ENCODE data around the gene KHDC4.
A peak's percentile ranks its signal among the peaks of the same experiment; 100 is the strongest.

Gene KHDC4

GRCh38 chr1:155934097-155934935 lies at the start of gene KHDC4 (continued):
- no peak; the same call in 1 of the 2 replicates for TF ChIP-seq ZBTB6 (tag by site-specific recombination; IDR thresholded peaks at IDR 0.05)
- no peak for TF ChIP-seq ZNF707 (tag by site-specific recombination; IDR thresholded peaks at IDR 0.05)
- 0 out of 2 replicates have a peak, but pooled peaks have one; percentile 23 for TF ChIP-seq ZNF792 (tag by site-specific recombination; IDR thresholded peaks at IDR 0.05)
- peak; percentile 92; the same call in 1 of the 2 replicates for TF ChIP-seq ZNF501 (tag by site-specific recombination; IDR thresholded peaks at IDR 0.05)
- TF ChIP-seq ZNF2 (tag by site-specific recombination; IDR thresholded peaks at IDR 0.05), result peak; percentile 90
- TF ChIP-seq MZF1 (tag by site-specific recombination; IDR thresholded peaks at IDR 0.05; ENCODE audit: borderline replicate concordance), result 0 out of 2 replicates have a peak, but pooled peaks have one; percentile 35
- TF ChIP-seq ZNF16 (tag by site-specific recombination; IDR thresholded peaks at IDR 0.05; ENCODE audit: low read depth), result no peak
- TF ChIP-seq ZNF350 (tag by site-specific recombination; IDR thresholded peaks at IDR 0.05), result no peak
- 0 out of 2 replicates have a peak, but pooled peaks have one; percentile 20 for TF ChIP-seq ATF2 (tag by site-specific recombination; IDR thresholded peaks at IDR 0.05; ENCODE audit: low read depth)
- TF ChIP-seq YY2 (tag by site-specific recombination; IDR thresholded peaks at IDR 0.05), result peak; percentile 88
- TF ChIP-seq EGR2 (tag by site-specific recombination; IDR thresholded peaks at IDR 0.05; ENCODE audit: low read depth), result 0 out of 2 replicates have a peak, but pooled peaks have one; percentile 12
- no peak for TF ChIP-seq OVOL3 (tag by site-specific recombination; IDR thresholded peaks at IDR 0.05)
- no peak for TF ChIP-seq ZNF48 (tag by site-specific recombination; IDR thresholded peaks at IDR 0.05)
- TF ChIP-seq ZIC2 (tag by site-specific recombination; IDR thresholded peaks at IDR 0.05), result peak; percentile 45
- TF ChIP-seq ZNF324 (tag by site-specific recombination; IDR thresholded peaks at IDR 0.05), result no peak; the same call in 1 of the 2 replicates
- peak; percentile 93 for TF ChIP-seq ZBTB11 (tag by site-specific recombination; conservative IDR thresholded peaks at IDR 0.05; ENCODE audit: low read depth)
- TF ChIP-seq ZNF335 (tag by site-specific recombination; conservative IDR thresholded peaks at IDR 0.05), result peak; percentile 83
- TF ChIP-seq REPIN1 (tag by site-specific recombination; IDR thresholded peaks at IDR 0.05; ENCODE audit: low read depth), result peak; percentile 74; the same call in 1 of the 2 replicates
- peak; percentile 17; the same call in 1 of the 2 replicates for TF ChIP-seq CTCF (tag by site-specific recombination; IDR thresholded peaks at IDR 0.05)
- peak; percentile 26; the same call in 1 of the 2 replicates for TF ChIP-seq ZFHX2 (tag by site-specific recombination; conservative IDR thresholded peaks at IDR 0.05)
- no peak for TF ChIP-seq ZSCAN16 (tag by site-specific recombination; IDR thresholded peaks at IDR 0.05)
- peak; percentile 33; the same call in 1 of the 2 replicates for TF ChIP-seq ZNF610 (tag by site-specific recombination; IDR thresholded peaks at IDR 0.05; ENCODE audit: borderline replicate concordance)
- TF ChIP-seq, protein P1, sequence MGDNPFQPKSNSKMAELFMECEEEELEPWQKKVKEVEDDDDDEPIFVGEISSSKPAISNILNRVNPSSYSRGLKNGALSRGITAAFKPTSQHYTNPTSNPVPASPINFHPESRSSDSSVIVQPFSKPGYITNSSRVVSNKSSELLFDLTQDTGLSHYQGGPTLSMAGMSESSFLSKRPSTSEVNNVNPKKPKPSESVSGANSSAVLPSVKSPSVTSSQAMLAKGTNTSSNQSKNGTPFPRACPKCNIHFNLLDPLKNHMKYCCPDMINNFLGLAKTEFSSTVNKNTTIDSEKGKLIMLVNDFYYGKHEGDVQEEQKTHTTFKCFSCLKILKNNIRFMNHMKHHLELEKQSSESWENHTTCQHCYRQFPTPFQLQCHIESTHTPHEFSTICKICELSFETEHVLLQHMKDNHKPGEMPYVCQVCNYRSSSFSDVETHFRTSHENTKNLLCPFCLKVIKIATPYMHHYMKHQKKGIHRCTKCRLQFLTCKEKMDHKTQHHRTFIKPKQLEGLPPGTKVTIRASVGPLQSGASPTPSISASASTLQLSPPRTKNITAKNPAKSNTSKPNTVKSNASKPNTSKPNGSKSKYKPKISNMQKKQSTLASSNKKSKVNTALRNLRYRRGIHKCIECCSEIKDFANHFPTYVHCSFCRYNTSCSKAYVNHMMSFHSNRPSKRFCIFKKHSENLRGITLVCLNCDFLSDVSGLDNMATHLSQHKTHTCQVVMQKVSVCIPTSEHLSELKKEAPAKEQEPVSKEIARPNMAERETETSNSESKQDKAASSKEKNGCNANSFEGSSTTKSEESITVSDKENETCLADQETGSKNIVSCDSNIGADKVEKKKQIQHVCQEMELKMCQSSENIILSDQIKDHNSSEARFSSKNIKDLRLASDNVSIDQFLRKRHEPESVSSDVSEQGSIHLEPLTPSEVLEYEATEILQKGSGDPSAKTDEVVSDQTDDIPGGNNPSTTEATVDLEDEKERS (tag by site-specific recombination; IDR thresholded peaks at IDR 0.05), result peak; percentile 10; the same call in 1 of the 2 replicates
- no peak for TF ChIP-seq ZNF704 (tag by site-specific recombination; IDR thresholded peaks at IDR 0.05)
- TF ChIP-seq ZNF670 (tag by site-specific recombination; IDR thresholded peaks at IDR 0.05; ENCODE audit: low read depth), result no peak
- TF ChIP-seq ZNF544 (tag by site-specific recombination; IDR thresholded peaks at IDR 0.05), result no peak
- no peak for TF ChIP-seq ZNF747 (tag by site-specific recombination; IDR thresholded peaks at IDR 0.05)

Measured in HEK293 (cell line).